Naive B cell (primary cell): Measurements from ENCODE around the gene SHANK2. TPM values are rescaled to one million over a fixed set of nuclear protein-coding genes. Genes with fewer than 3 reads are reported as not detected.

ENCODE experiments used
- ATAC-seq, 2 donors: fragments of 150-1000 bp; cut with Tn5 transposase; 2 replicates each; pipeline ENCODE4 v1.10.0; 2021; ENCODE audit warnings: low read depth in 2 of 2, mild to moderate bottlenecking in 2 of 2, moderate library complexity in 2 of 2
- DNase-seq: peaks from one replicate; pipeline ENCODE4 v3.0.0; 2022
- H3K27ac Mint-ChIP-seq, 6 donors: one replicate each; pipeline ENCODE4 v1.8.0; 2020 to 2022; ENCODE audit warnings: mild to moderate bottlenecking in 6 of 6, mixed read lengths in 6 of 6, moderate library complexity in 5 of 6, inconsistent platforms in 2 of 6
- H3K27me3 Mint-ChIP-seq, 3 donors: one replicate each; pipeline ENCODE4 v1.8.0; 2021 to 2022; ENCODE audit warnings: mixed read lengths in 3 of 3, mild to moderate bottlenecking in 1 of 3
- H3K36me3 Mint-ChIP-seq, 2 donors: one replicate each; pipeline ENCODE4 v1.8.0; 2020 to 2022; ENCODE audit warnings: mixed read lengths in 2 of 2, inconsistent platforms in 1 of 2, mild to moderate bottlenecking in 1 of 2
- H3K4me1 Mint-ChIP-seq, 3 donors: one replicate each; pipeline ENCODE4 v1.8.0; 2020 to 2022; ENCODE audit warnings: mixed read lengths in 3 of 3, inconsistent platforms in 1 of 3, mild to moderate bottlenecking in 1 of 3, moderate library complexity in 1 of 3
- H3K4me3 Mint-ChIP-seq, 8 donors: one replicate each; pipeline ENCODE4 v1.8.0; 2020 to 2022; ENCODE audit warnings: mild to moderate bottlenecking in 8 of 8, mixed read lengths in 8 of 8, moderate library complexity in 8 of 8, inconsistent platforms in 2 of 8
- H3K9me3 Mint-ChIP-seq, 7 donors: one replicate each; pipeline ENCODE4 v1.8.0; 2020 to 2022; ENCODE audit warnings: mixed read lengths in 7 of 7, mild to moderate bottlenecking in 5 of 7, inconsistent platforms in 2 of 7, moderate library complexity in 1 of 7
- polyA plus RNA-seq, 6 donors: library from polyadenylated mRNA; unstranded; fragments of 300-500 nt; fragmentation: Illumina TruSeq; gene quantifications; one replicate each; pipeline ENCODE4 v1.2.3, GENCODE V29; 2021; ENCODE audit warnings: low read depth in 6 of 6

SHANK2 gene
- polyA plus RNA-seq, 6 donors from 2014 or later: not detected

DNA sequence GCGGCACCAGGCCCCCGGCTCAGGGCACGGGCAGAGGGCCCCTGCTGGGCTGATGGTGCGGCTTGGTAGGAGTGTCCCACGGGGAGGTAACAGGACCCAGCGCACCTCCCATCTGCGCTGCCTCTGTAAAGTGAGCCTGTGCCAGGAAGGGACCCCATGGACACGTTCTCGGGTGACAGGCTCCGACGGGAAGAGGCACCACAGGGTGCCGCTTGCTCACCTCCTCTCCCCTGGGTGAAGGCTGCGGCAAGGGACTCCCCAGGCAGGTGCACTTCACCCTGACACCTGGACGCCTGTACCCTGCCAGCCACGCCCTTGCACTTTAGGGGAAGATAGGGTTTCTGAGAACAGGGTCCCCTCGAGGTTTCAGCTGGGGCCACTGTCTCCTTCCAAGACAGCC is 48.1 kb downstream of the SHANK2 start:
- Mint-ChIP-seq H3K27ac (peak overlapping the region in 1 of 6 donors; percentile 31), H3K9me3 (peaks cover 0 to 7% (median 5%) of the 10 kb centered on the region in 7 donors), H3K36me3 (no peaks in the 10 kb centered on the region), H3K4me1 (peaks cover 11 to 18% (median 16%) of the 10 kb centered on the region in 3 donors), H3K27me3 (peaks cover 0 to 30% (median 6%) of the 10 kb centered on the region in 3 donors), H3K4me3 (no peak overlapping the region)
- ATAC-seq (peak; percentile 35 to 67), DNase-seq (no peak)

DNA sequence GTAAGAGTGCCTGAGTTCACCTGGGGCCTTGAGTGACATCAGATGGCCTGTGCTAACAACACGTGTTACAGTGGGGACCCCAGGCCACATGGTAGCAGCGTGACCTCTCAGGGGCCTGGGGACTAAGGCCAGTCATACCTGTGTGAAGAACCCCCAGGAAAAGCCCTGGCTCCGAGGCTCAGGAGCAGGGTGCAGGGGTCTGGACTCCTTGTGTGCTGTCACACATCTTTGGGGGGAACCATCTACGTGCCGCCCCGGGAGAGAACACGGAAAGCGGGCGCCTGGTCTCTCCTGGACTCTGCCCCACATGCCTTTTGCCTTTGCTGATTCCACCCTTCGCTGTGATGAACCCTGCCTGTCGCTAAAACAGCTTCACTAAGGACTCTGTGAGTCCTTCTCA is 48.7 kb downstream of the SHANK2 start:
- DNase-seq: no peak
- H3K36me3 Mint-ChIP-seq: no peaks in the 10 kb centered on the region
- peak in 1 of 2 donors; percentile 34 for ATAC-seq

DNA sequence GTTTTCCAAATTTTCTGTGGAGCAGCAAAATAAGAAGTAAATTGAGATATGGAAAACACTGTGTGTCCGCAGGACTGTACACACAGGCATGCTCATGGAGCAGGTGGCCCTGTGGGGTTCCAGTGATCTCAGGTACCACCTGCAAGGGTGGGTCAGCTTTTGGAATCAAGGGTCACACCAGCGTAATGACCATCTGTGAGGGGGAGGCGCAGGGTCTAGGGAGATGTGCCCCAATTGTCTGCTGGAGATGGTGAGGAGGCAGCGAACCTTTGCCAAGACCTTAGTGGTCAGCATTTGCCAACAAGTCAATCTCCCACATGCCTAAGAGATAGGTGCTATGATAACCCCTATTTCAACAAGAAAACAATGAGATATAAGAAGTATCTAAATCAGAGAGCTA is 49.4 kb downstream of the SHANK2 start:
- peaks cover 0 to 3% (median 0%) of the 10 kb centered on the region in 7 donors for H3K9me3 Mint-ChIP-seq
- H3K27ac Mint-ChIP-seq: no peak overlapping the region
- peaks cover 11 to 18% (median 16%) of the 10 kb centered on the region in 3 donors for H3K4me1 Mint-ChIP-seq
- ATAC-seq (no peak), DNase-seq (no peak)
- peaks cover 0 to 30% (median 6%) of the 10 kb centered on the region in 3 donors for H3K27me3 Mint-ChIP-seq
- peak overlapping the region in 1 of 8 donors; percentile 15 for H3K4me3 Mint-ChIP-seq
- no peaks in the 10 kb centered on the region for H3K36me3 Mint-ChIP-seq

More for the DNA sequence above, 48.7 kb downstream of the SHANK2 start:
- Mint-ChIP-seq H3K4me1 (peaks cover 11 to 18% (median 16%) of the 10 kb centered on the region in 3 donors), H3K4me3 (no peak overlapping the region), H3K27me3 (peaks cover 0 to 30% (median 6%) of the 10 kb centered on the region in 3 donors), H3K9me3 (peaks cover 0 to 6% (median 3%) of the 10 kb centered on the region in 7 donors), H3K27ac (peak overlapping the region in 1 of 6 donors; percentile 31)

DNA sequence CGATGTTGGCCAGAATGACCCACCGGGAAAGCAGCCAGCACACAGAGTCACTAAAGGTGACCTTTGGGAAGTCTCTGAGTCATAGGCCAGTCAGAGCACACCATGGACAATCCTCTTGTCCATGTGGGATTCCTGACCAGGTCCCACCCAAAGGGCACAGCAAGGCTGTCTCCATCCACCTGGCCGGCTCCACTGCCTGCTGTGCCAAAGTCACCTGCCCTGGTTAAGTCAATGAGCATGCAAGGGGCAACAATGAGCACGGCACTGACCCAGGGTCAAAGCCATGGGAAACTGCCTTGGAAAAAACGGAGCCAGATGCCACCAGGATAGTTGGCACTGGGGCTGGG is 49.8 kb downstream of the SHANK2 start:
- Mint-ChIP-seq H3K36me3 (no peaks in the 10 kb centered on the region), H3K4me3 (no peak overlapping the region), H3K9me3 (peaks cover 0 to 2% (median 0%) of the 10 kb centered on the region in 7 donors), H3K4me1 (peaks cover 11 to 18% (median 16%) of the 10 kb centered on the region in 3 donors), H3K27me3 (peaks cover 0 to 27% (median 6%) of the 10 kb centered on the region in 3 donors), H3K27ac (no peak overlapping the region)
- DNase-seq (no peak), ATAC-seq (no peak)

Other genes with a start within 250 kb of the SHANK2 start
- 10 to 100 TPM; 10.2 to 19.0 (median 15.3) TPM for gene DHCR7, start 195.8 kb upstream of the SHANK2 start, polyA plus RNA-seq
- gene NADSYN1, start 200.6 kb upstream of the SHANK2 start, polyA plus RNA-seq: 10 to 100 TPM; 22.2 to 41.6 (median 32.1) TPM